GM21381 (cell line): ENCODE results near the gene UQCRQ.
"Not testable (repeated sequence)": the region's sequence is repeated elsewhere in the genome, so short reads cannot be mapped to it uniquely, and the experiment has no call there.

Source experiments
- ATAC-seq: cut with Tn5 transposase; IDR thresholded peaks from one replicate; pipeline ENCODE4 v1.9.1; 2021; ENCODE audit warnings: mild to moderate bottlenecking, moderate library complexity; ENCODE audit not compliant: unreplicated experiment

Gene UQCRQ

GRCh38 chr5:132832612-132833011 is 33.8 kb upstream of the UQCRQ start:
- no peak for ATAC-seq

DNA sequence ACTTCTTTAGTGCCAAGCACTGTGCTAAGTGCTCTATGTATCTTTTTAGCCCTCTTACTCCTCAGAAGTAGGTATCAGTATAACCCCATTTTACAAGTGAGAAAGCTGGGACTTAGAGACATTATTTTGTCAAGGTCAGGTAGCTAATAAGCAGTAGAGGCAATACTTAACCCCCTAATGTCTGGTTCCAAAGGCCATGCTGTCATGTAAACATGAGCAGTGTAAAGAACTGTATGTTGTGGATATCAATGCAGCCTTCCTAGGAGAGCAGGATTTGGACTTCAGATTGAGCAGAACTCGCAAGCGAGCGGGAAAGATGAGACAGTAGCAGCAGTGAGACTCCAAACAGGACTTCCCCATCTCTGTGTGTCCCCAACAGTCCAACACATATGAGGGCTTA is 32.4 kb upstream of the UQCRQ start:
- no peak for ATAC-seq

DNA sequence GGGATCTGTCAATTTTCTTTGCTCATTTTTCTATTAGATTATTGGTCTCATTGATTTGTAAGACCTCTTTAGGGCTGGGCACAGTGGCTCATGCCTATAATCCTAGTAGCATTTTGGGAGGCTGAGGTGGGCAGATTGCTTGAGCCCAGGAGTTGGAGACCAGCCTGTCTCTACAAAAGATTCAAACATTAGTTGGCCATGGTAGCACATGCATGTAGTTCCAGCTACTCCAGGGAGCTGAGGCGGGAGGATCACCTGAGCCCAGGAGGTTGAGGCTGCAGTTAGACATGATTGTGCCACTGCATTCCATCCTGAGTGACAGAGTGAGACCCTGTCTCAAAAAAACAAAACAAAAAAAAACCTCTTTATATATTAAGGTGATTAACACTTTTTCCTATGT is 29.6 kb upstream of the UQCRQ start:
- no peak for ATAC-seq

DNA sequence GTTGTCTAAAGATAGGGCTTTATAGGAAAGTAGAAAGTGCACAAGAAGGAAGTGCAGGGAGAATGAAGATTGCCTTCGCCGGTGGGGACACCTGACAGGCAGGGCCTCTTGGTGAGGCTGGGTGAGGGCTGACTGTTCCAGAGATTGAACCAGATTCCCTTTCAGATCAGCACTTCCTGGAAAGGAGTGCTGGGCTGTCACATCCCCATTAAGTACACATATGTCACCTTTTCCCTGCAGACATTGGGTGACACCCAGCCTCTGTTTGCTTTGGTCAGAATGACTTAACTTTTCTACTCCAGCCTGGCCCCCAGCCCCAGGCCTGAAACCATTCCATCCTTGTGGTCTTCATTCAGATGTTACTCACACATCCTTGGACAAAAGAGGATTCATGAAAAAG is 28.6 kb upstream of the UQCRQ start:
- no peak for ATAC-seq

GRCh38 chr5:132838516-132839282 is 27.7 kb upstream of the UQCRQ start:
- ATAC-seq: no peak

DNA sequence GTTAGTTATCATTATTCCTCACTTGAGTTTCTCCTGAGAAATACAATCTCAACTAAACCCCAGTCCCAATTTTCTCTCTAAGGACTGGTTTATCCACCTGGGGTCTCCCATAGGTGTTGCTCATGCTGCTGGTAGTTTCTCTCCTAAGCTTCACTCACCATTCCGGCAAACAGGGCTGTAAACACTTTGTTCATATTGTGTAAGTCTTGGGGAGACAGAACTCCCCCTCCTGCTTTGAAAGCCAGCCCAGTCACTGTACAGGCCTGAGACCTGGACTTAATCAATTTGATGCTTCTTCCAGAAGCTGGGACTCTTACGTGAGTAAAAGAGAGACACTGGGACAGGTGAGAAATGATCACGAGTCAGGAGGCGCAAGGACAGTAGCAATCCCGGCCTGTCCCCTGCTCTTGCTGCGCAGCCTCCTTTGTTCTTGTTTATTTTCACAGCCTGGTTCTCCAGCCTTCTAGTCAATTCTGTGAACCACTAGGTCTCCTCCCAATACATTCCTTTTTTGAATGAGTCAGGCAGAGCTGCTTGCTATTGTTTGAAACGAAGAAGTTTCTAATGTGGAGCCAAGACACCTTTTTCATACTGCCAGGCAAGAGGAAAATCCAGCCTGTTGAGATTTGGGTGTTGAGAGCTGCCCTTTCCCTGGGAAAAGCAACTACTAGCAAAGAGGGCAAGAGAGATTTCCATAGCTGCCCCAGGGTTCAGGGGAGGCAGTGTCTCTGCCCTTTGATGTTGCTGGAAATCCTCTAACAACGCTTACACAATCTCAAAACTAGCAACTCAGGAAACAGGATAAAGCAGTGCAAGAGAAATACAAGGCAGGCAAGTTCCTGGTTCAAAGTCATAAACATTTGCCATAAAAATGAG is 26.8 kb upstream of the UQCRQ start:
- no peak for ATAC-seq

- ATAC-seq: no peak
Observed at GRCh38 chr5:132840313-132840712, 26.1 kb upstream of the UQCRQ start.

- ATAC-seq: no peak
Observed at GRCh38 chr5:132840896-132841295, 25.5 kb upstream of the UQCRQ start.

GRCh38 chr5:132841305-132841704 is 25.1 kb upstream of the UQCRQ start:
- no peak for ATAC-seq

DNA sequence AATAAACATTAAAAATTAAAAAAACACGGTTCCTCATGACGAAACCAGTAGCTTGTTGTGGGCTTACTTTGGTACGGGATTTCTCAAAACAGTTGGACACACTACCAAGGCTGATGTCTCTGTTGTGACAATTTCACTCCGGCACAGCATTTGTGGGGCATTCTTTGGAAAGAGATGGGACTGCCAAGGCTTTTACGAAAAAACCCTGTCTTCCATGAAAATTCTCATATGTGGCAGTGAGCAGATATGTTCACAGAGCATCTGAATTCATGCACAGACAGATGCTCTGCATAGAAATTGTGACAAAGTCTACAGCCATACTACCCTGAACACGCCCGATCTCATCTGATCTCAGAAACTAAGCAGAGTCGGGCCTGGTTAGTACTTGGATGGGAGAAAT is 18.2 kb upstream of the UQCRQ start:
- ATAC-seq: no peak

DNA sequence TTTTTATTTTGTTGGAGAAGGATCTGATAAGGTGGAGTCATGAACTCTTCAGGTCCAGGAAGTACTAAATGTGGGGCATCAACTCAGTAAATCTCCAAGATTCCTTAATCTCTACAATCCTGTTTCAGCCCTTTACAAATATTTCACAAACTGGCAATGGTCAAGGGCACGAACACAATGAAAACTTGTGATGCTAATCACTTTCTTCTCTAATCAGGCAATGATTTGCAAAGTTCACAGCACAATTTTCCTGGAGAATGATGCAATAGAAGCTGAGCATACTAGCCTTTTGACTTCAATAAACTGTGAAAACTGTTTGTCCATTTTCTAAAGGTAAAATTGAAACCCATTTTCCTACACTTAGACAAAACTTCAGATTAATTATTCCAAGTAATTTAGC is 17.1 kb upstream of the UQCRQ start:
- no peak for ATAC-seq

DNA sequence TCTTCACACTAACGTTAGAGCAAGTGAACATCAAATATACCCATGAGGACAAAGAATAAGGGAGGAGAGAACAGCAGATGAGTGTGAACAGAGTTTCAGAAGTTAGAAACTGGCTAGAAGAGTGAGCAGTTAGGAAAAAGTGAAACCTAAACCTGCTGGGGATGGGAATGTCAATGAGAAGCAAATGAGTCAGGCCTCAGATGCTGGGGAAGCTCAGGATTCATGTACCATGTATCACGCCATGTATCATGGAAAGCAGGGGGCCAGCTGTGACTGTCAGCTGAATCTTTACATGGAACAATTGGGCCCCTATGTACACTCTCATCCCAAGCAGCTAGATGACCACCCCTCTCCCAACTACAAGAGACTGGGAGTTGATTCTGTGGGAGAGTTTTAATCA is 16.4 kb upstream of the UQCRQ start:
- ATAC-seq: no peak

- ATAC-seq: no peak
Observed at GRCh38 chr5:132853323-132853722, 13.1 kb upstream of the UQCRQ start.

DNA sequence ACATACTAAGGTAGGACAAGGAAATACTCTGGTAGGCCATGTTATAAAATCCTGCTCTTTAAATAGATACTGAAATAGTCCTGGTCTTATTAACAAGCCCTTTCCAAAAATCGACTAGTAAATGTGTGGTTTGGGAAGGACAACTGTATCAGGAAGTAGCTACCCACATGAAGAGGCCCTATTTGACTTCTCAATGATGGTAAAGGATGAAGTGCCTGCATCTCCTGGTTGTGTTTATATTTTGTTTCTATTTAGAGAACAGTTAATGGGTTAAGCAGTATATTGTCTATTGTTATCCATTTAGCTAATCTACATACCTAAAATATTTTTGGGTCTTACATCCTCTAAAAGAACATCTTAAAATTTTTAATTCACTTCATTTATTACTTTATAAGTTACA is 12.7 kb upstream of the UQCRQ start:
- ATAC-seq: no peak

GRCh38 chr5:132854301-132854700 is 12.1 kb upstream of the UQCRQ start:
- no peak for ATAC-seq

- not testable (repeated sequence) for ATAC-seq
Observed at GRCh38 chr5:132854992-132855391, 11.4 kb upstream of the UQCRQ start.

- ATAC-seq: no peak
Observed at GRCh38 chr5:132856011-132856410, 10.4 kb upstream of the UQCRQ start.

- ATAC-seq: no peak
Observed at GRCh38 chr5:132859889-132860437, 6.5 kb upstream of the UQCRQ start.

DNA sequence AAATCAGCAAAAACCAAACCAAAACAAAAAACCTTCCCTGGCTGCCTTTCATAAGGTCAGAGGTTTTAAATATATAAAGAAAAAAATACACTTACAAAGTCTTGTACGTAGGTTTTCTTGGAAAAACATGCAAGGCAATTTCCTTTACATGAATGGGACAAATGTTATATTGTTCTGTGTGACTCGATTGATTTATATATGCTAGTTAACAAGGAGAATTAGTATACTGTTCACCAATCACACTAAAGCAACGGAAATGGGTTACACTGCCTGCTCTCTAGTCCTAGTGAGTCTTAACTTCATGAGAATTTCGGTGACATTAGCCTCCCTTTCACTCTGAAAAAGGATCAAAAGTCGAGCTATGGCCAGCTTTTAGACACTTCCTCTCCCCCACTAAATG is 5.7 kb upstream of the UQCRQ start:
- ATAC-seq: no peak

GRCh38 chr5:132865668-132866341 is 637 bp upstream of the UQCRQ start:
- ATAC-seq: peak; percentile 26

GRCh38 chr5:132867046-132867451 is 607 bp downstream of the UQCRQ start:
- peak; percentile 10 for ATAC-seq
